Peyer's patch (tissue), 4 donors: ENCODE measurements around the gene MYBBP1A.

Experiments
- CTCF ChIP-seq, 6 experiments: fragments of 450-650 bp in 4 of 6; fragments of 200-600 bp in 2 of 6; sonication (generic) in 1 of 6; IDR thresholded peaks; one replicate each; pipeline ENCODE4 v1.5.1; 2017 to 2019; ENCODE audit warnings: antibody characterized with exemption in 6 of 6, mild to moderate bottlenecking in 3 of 6, moderate library complexity in 1 of 6
- POLR2A ChIP-seq, 2 donors: fragments of 450-650 bp; IDR thresholded peaks; one replicate each; pipeline ENCODE4 v1.5.1; 2017; ENCODE audit warnings: antibody characterized with exemption in 2 of 2, mild to moderate bottlenecking in 2 of 2, moderate library complexity in 2 of 2

DNA sequence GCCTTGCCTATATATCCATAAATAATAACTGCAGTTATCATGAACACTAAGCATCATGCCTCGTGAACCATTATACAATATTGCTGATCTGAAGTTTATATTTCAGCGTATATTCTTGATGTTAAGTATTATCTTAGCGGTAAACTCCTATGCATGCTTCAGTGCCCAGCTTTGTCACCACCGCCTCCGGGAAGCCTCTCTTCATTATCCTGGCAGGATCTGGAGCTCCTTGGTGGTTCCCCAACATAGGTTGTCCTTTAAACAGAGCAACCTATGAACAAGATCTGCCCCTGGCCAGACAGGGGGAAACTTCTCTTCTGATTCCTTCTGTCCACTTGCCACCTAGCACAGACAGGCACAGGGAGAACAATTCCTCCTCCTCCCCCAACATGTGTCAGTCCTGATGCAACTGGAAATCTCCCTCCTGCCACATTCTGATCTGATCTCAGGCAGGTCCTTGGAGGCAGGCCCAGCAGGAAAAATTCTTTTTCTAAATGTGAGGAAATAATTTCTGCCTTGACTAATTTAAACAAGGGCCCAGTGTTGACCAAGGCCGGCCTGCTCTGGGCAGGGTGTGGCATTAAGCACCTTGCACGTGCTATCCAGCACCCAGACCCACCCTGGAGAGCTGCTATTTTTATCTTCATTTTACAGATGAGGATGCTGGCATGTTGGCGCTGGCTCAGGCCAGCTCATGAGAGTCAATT is 34.1 kb downstream of the MYBBP1A start:
- no peak for TF ChIP-seq CTCF (IDR thresholded peaks at IDR 0.05)
- TF ChIP-seq POLR2A (IDR thresholded peaks at IDR 0.05) = no peak
